RCC 7860 (cell line): Measurements from ENCODE around the gene AMBP.
"Not testable (repeated sequence)": the region's sequence is repeated elsewhere in the genome, so short reads cannot be mapped to it uniquely, and the experiment has no call there.

Experiments
- DNase-seq: peaks from one replicate; pipeline ENCODE4 v3.0.0-alpha.2; 2015; ENCODE audit warnings: low spot score
- FAIRE-seq: peaks from 2 replicates; lab custom pipeline; 2012; peaks lifted over from hg19 to GRCh38; lab: Jason Lieb, UNC

Gene AMBP

DNA sequence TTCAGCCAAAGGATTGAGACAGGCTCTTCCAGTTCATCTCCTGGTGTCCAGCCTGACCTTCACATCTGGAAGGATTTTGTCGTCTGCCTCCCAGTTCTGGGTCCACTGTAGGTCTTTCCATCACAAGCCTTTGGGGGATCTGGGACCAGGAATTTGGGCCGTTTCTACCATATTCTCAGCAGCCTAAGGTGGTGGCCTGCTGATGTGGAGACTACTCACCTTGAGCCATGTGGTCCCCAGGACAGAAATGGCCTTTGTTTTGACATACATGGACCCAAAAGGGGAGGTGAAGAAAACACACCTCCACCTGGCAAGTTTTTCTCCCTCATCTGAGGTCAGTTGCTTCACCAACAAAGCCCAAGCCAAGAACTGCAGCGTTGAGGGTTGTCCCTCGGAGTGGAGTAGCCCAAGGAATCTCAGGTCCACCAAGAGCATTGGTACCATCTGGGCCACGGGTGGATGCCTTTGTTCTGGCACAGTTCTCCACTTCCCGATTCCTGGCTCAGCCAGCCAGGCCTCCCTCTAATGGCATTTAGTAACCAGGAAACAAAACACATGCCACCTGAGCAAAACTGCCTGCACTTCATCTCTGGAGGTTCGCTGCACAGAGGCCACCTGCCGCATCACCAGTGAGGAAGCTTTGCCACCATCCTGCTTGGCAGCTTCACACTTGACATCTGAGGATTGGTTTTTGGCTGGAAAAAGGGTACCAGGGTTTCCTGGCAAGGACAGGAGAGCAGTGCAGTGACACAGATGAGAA lies 24.7 kb downstream of the AMBP start:
- DNase-seq (no peak), FAIRE-seq (no peak)

DNA sequence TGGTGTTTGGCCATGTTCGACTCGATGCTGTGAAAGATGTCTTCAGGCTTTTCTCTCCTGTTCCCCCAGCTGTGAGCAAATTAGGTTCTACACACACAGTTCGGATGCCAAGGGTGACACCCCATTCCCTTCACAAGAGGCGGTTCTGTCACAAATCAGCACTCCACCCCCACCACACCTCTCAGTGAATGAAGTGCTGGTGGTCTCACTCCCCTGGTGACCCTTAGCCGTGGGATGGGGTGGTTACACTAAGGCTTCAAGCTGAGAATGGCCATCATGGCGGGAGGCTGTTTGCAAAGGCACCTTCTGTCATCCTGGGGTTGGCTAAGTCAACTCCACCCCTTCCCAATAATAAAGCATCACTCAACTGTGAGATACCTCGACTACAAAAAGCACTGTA lies 26.4 kb downstream of the AMBP start:
- DNase-seq (no peak), FAIRE-seq (no peak)

DNA sequence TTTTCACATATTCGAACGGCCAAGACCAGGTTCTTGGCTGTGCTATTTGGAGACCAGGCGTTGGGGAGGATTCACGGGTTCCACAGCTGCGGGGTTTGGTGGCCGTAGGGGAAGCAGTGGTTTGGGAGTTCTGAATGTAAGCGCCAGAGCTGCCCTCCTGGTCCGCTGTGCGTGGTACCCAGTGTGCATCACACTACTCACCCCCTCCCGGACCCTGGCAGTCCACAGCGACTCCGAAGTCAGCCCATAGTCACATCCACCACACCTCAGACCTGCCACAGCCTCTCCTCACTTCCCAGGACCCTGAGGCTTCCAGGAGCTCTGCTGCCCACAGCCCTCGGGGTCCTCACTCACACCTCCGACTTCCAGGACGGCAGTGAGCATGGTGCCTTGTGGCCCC lies 26.8 kb downstream of the AMBP start:
- DNase-seq (no peak), FAIRE-seq (no peak)

DNA sequence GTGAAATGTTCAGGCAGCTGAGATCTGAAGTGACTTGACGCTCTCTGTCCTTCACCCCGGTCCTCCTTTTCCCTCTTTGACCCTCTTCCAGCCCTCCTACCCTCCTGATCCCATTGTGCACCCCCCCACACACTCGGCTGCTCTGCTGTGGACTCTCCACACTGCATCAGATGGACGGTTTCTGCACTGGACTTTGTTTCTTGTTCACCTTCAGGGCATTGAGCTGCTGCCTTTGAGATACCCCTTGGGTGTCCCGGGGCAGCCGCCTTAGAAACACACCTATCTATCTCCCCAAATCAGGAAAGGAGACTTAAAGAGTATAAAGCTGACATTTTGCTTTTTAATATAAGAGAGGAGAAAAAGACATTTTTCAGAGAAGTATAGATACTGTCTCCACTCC lies 27.5 kb downstream of the AMBP start:
- no peak for DNase-seq
- FAIRE-seq: no peak

DNA sequence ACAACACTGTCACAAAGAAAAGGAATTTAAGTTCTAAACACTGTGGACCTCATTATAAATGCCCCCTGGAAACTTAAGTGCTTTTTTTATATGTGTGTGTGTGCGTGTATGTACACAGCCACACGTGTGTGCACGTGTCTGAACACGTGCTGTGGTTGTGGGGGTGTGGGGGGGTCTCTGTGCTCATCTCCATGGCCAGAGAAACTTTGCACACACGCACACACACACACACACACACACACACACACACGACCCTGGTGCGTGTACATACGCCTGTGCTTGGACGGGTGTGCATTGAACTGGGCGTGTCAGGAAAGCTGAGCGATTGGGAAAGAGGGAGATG lies 27.9 kb downstream of the AMBP start:
- FAIRE-seq (no peak), DNase-seq (no peak)

DNA sequence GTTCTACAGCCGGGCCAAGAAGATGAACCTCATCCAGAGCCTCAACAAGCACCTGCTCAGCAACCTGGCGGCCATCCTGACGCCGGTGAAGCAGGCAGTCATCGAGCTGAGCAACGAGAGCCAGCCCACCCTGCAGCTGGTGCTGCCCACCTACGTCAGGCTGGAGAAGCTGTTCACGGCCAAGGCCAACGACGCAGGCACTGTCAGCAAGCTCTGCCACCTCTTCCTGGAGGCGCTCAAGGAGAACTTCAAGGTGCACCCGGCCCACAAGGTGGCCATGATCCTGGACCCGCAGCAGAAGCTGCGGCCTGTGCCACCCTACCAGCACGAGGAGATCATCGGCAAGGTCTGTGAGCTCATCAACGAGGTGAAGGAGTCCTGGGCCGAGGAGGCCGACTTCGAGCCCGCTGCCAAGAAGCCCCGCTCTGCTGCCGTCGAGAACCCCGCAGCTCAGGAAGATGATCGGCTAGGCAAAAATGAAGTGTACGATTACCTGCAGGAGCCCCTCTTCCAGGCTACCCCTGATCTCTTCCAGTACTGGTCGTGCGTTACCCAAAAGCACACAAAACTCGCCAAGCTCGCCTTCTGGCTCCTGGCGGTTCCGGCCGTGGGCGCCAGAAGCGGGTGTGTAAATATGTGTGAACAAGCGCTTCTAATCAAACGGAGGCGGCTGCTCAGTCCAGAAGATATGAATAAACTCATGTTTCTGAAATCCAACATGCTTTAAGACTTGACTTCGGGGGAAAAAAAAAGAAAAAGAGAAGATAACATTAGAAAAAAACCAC lies 28.5 kb downstream of the AMBP start:
- DNase-seq (no peak), FAIRE-seq (no peak)

DNA sequence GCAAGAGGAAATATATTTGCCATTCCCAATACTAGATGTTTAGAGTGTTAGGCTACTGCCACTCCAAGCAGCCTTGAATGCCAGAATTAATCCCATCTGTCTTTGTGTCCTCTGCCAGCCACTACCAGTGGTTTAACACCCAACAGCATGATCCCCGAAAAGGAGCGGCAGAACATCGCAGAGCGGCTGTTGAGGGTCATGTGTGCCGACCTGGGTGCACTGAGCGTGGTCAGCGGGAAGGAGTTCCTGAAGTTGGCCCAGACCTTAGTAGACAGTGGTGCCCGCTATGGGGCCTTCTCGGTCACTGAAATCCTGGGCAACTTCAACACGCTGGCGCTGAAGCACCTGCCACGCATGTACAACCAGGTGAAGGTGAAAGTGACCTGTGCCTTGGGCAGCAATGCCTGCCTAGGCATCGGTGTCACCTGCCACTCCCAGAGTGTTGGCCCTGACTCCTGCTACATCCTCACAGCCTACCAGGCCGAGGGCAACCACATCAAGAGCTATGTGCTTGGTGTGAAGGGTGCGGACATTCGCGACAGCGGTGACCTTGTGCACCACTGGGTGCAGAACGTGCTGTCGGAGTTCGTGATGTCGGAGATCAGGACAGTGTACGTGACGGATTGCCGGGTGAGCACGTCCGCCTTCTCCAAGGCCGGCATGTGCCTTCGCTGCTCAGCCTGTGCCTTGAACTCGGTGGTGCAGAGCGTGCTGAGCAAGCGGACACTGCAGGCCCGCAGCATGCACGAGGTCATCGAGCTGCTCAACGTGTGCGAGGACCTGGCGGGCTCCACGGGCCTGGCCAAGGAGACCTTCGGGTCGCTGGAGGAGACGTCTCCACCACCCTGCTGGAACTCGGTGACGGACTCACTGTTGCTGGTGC lies 29.3 kb downstream of the AMBP start:
- DNase-seq (no peak), FAIRE-seq (no peak)

DNA sequence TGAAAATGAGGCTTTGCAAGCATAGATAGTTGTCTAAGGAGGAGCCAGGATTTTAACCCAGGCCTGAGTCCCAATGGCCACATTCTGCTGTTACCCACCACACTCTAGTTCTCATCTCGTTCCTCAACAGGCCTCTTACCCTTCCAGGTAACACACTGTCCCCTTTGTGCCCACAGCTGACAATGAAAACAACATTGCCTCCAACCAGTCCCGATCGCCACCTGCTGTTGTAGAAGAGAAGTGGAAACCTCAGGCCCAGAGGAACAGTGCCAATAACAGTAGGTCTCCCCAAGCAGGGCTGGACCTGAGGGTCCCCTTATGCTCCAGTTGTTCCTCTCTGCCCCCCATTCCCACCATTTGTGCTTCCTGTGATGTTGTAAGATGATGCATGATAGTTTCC lies 30.4 kb downstream of the AMBP start:
- no peak for FAIRE-seq
- DNase-seq: no peak

DNA sequence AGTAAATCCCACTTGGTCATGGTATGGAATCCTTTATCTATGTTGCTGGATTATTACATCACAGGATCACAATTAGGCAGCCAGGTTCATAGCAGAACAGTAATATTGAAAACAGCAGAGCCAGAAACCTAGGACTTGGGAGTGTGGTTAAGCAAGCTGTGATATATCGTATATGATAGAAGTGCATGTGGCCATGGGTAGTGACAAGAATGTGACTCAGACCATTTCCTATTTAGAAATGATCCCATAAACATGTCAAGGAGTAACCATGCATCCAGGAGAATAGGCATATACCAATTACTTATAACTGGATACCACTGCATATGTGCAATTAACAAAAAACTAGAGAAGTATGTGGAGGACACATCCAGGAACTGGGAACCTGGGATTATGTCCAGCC lies 31.2 kb downstream of the AMBP start:
- DNase-seq (no peak), FAIRE-seq (no peak)

DNA sequence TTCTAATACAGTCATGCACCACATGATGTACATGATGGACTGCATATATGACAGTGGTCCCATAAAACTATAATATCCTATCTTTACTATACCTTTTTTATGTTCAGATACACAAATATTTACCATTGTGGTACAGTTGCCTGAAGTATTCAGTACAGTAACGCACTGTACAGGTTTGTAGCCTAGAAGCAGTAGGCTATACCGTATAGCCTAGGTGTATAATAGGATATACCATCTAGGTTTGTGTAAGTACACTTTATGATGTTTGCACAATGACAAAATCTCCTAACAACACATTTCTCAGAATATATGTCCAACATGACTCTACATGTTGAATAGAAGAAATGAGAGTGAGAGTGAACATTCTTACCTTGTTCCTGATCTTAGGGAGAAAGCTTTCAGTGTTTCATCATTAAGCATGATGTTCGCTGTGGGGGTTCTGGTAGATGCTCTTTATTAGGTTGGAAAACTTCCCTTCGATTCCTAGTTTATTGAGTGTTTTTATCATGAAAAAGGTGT lies 31.8 kb downstream of the AMBP start:
- DNase-seq (no peak), FAIRE-seq (no peak)

DNA sequence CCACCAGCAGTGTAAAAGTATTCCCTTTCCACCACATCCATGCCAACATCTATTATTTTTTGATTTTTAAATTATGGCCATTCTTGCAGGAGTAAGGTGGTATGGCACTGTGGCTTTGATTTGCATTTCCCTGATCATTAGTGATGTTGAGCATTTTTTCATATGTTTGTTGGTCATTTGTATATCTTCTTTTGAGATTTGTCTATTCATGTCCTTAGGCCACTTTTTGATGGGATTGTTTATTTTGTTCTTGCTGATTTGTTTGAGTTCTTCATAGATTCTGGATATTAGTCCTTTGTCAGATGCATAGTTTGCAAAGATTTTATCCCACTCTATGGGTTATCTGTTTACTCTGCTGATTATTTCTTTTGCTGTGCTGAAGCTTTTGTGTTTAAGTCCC lies 34.4 kb downstream of the AMBP start:
- not testable (repeated sequence) for FAIRE-seq, DNase-seq

DNA sequence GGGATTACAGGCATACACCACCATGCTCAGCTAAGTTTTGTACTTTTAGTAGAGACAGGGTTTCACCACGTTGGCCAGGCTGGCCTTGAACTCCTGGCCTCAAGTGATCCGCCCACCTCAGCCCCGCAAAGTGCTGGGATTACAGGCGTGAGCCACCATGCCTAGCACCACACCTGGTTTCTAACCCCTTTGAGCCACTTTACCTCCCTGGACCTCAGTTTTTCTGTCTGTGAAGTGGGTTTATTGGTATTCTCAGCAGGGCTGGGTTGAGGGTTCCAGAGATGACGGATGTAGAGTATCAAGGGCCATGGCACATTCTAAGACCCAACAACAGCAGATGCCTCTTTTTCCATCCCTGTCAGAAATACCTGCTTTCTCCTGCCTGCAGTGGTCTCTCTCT lies 38.6 kb downstream of the AMBP start:
- no peak for FAIRE-seq
- DNase-seq: no peak

DNA sequence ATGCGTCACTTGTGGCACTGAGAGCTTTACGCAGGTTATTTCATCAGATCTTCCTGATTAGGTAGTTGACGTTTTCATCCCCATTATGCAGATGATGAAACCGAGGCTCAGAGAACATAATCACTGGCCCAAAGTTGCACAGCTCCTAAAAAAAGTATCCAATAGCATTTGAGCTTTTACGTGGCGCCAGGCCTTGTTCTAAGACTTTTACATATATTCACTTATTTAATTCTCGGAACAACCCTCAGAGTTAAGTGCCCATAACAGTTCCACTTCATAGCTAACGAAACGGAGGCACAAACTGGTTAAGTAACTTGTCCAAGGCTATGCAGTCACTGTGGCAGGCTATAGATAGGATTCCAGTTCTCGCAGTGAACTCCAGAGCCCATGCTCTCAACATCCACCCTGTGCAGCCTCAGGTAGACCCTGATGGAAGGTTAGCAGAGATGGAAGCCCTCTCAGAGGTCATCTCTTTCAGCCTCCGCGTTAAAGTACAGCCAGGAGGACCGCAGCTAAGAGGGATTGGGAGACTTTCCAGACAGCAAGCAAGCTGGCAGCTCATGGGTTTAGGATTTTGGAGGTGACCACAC lies 39.3 kb downstream of the AMBP start:
- no peak for DNase-seq
- FAIRE-seq: no peak

DNA sequence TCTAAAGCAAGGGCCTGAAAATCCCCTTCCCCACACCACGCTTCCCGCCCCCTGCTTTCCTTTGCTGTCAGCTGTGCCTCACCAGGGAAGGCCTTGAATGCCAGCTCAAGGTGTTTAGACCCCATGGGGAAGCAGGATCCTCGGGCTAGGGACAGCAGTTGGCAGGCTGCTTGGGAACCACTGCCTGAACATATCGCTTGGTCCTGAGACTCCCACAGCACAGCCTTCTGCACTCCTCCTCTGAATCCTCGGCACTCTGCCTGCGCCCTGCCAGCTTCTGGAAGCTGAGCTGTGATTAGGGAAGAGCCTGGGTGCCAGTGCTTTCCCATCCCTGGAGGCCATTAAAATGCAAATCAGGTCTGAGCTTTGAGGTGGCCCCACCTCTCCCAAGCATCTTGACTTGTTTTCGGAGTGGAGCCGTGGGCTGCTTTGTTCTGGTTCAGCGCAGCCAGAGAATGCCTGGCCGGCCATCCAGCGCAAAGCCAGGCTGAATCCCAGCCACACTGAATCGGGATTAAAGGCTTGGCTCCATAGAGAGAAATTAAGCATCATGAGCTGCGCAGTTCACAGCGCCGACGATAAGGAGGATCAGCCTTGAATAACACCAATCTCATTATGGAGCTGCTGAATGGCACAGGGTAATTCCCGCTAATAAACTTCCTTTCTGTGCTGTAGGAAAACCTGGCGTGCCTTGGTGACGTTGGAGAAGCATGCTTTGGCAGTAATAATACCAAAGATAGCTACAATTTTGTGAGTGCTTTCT lies 40.0 kb downstream of the AMBP start:
- DNase-seq (no peak), FAIRE-seq (no peak)

DNA sequence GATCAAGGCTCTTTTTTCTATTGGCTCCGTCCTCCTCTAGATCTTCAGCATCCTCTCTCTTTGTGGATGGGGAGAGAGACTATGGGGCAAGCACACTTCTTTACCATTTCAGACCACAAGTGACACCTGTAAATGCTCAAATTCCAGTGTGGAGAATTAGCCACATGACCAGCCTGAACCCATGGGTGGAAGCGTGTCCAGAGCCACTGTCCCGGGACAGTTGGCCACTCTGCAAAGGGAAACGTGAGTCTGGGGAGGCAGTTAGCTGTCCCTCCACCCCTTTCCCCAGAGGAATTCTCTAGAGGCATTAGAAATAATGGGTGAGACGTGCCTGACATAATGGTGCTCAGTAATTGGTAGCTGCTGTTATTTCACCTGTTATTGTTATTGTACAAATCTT lies 40.9 kb downstream of the AMBP start:
- DNase-seq (no peak), FAIRE-seq (no peak)

DNA sequence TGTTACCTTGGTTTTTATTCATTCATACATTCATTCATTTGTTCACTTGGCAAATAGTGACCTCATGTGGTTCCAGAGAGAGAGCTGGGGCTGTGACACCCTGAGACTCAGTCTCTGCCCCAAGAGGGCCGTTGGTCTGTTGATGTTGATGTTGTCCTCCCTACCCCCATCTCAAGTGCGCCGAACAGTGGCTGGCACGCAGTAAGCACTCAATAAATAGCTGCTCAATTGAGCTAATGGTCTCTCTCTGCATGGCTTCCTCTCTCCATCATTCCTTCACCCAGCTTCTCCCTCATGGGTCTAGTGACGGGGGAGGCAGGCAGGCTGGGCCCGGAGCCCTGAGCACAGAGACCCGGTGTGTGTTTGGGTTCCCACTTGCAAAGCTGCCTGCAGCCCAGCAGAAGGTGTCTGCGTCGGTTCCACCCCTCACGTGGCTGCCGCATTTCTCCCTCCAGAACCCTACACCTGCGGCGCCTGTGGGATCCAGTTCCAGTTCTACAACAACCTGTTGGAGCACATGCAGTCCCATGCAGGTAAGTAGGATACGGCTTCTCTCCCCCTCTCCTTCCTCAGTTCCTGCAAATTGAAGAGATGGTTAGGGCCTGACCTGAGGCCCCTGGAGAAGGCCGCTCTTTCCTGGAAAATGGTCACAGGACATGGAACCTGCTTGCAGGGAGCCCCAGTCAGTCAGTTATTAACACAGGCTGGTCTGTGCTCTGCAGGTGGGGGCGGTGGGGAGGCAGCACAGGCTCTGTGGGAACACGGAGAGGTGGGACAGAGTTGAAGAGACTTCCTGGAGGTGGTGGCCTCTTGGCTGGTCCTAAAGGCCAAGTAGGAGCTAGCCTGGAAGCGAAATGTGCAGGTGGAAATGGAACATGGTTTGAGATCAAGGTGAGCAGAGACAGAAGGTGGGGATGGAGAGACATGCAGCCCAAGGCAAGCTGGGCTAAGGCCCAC lies 42.0 kb downstream of the AMBP start:
- no peak for DNase-seq
- FAIRE-seq: no peak

DNA sequence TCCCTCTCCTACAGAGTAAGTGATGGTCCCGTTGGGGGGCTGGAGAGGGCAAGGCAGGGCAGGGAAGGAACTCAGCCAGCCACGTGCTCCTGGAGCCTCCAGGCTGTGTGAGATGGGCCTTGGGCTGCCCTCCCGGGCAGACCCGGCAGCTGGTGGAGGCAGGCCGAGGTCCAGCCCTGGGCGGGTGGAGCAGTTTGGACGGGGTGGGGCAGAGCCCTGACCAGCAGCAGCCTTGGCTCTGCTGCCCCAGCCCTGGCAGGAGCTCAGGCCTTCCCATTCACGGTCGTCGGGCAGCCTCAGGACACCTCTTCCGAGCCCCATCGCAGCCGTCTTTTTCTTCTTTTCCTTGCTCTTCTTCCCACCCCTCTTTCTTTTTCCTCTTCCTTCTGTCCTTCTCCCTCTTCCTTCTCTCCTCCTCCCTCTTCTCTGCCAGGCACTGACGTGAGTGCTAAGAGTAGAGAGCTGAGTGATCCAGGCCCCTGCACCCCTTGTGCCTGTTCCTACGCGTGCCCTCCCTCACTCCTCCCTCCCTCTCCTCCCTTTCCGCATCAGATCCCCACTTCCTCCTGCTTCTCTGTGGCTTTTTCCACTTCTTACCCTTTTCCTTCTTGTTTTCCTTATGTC lies 42.8 kb downstream of the AMBP start:
- DNase-seq: no peak
- FAIRE-seq: no peak

DNA sequence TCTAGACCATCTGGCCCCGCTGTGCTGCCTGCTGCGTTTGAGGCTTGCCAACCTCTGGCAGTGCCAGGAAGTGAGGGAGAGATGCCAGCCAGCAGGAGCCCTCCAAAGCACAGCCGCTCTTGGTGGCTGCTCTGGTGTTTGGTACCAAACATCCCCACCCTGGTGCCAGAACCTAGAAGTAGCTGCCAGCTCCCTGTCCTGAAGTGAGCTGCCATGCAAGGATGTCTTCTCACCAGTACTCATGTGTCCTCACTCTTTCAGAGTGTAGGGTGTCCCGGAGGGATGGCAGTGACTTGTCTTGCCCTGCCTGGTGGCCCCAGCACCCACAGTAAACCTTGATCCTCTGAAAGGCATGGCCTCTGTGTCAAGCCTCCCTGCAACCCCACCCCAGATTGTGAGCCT lies 43.4 kb downstream of the AMBP start:
- DNase-seq: no peak

DNA sequence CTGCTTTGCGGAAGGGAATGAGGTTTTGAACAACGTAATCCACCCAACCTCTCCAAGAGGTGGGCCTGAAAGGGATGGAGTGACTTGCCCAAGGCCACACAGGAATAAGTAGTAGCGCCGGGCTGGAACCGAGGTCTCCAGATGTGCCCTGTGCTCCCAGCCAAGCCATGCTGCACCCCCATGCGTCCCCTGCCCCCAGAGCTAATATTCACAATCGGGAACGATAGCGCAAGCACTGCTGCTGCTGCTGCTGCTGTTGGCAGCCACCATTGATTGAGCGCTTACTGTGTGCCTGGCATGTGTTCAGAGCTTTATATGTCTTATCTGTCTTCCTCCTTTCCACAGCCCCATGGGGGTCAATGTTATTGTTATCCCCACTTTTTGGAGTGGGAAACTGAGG lies 43.9 kb downstream of the AMBP start:
- DNase-seq: no peak
- no peak for FAIRE-seq

More for the DNA sequence above, 43.4 kb downstream of the AMBP start:
- FAIRE-seq: no peak
